ENCODE data around the gene RNF152.

RNF152 gene

DNA sequence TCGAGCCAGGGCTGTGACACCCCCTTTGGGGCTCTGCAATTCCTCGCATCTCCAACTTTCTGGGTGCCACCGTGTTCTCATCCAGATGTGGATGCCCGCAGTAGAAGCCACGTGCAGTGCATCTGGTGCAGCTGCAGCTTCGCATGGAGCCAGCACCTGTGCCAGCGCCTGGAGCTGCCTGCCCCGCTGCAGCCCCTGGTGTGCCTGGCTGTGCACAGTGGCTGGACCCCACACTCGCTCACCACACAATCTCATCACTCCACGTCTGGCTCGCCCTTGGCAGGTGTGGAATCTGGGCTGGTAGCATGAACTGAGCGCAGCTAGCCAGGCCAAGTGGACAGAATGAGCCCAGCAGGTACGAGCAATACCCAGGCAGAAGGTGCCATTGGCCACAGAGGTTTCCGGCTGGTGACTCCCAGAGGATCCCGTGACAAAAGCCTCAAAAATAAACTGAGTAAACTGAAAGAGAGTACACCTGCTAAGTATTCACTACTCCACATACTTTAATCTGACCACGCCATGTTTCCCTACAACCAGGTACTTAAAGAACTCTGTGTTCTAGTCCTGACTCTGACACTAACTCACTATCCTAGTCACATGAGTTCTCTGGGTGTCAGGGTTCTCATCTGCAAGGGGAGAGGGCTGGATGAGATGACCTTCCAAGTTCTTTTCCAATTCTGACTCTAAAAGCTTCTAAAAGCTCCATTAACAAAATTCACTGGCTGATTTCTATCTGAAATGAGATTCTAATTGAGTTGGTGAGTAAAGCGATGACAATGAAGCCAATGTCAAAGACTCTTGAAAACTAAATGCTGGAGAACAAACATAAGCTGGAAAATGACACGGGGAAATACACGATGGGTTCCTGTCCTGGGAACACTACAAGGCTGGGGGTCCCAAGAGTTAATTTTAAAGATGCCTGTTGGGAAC, 37.1 kb downstream of the RNF152 start:
- in situ Hi-C loops (cut with MboI; ENCODE audit: low sequenced_read_pairs): no loop called here

DNA sequence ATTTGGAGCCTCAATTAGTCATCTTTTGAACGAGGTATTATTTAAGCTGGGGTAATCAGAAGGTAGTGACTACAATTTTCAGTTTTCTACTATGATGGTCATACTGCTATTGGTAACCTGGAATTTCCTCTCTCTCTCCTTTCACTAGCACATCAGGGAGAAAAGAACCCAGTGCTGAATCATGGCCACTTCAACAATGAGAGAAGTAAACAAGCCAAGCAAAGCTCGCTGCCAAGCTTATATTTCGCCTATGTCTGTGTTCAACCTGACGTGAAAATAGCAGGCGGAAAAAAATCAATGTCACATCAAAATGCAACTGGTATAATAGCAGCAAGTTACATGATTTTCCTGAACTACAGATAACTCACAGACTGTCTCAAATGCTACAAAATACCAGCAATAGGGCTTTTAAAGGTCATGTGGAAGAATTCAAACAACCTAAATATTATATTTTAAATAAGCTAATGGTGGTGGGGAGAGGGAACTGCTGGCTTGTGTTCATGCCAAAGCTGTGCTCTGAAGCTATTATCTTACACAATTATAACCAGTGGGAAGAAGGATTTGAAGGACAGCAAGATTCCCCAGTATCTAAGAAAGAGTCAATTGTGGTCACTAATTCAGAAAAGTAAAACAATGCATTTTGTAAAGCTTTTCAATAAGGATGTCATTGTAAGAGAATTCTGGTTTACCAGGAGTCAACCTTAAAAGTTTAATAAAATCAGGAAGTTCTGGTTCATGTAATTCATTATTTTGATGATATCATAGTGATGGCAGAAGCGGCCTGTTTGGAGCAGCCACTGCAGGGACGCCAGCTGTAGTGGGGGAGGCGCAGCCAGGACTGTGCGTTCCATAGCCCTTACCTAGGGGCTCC, 38.0 kb downstream of the RNF152 start:
- in situ Hi-C loops (cut with MboI; ENCODE audit: low sequenced_read_pairs): no loop called here

DNA sequence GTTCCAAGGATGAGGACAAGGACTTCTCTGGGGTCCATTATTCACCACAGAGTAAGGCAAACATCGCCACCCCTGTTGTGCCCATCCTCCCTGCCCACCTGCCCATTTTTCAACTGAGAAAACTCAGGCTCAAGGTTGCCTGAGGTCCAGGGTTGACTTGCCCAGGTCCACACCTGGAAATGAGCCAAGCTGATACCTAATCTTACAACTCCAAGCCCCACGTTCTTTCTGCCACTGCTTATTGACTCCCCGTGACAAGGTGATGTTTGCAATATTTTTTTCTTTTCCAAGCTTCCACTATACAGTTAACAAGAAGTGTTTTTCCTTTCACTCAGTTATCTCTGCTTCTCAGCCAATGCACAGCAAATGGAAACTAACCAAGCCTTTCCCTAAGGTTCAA, 39.0 kb downstream of the RNF152 start:
- in situ Hi-C loops (cut with MboI; ENCODE audit: low sequenced_read_pairs): no loop called here

DNA sequence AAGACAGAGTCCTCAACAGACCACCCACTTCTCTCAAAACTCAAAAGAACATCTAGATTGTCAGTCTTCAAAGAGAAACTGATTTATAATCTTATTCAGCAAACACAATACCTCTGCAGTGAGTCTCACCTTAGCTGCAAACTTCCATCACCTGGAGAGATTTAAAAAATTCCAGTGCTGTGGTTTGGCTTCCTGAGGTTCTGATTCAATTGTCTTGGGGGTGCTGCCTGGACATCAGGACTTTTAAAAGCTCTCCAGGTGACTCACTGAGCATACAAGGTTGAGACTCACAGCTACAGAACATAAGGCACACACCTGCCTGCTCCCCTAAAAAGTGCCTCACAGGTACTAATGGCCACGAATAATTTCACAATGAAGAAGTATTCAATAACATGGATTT, 40.3 kb downstream of the RNF152 start:
- in situ Hi-C loops (cut with MboI; ENCODE audit: low sequenced_read_pairs): no loop called here

DNA sequence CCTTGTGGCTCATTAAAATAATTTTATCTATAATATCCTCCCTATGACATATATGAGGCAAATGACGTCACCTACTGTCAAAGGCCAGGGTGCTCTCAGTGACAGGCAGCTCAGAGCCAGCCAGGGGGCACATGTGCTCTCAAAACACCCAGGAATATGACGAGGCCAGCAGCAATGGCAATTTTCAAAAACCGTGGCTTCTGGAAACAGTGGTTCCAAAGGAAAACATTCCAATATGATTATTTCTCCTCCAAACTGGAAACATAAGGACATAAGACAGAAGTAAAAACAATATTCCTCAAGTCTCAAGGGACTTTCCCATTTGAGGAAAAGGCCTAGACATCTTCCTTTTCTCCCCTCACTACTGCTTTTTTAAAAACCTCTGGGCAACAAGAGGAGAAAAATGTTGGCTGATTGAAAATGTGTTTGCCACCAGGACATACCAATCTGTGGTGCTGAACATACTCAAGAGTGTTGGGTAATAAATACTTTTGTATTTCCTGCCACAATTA, 40.8 kb downstream of the RNF152 start:
- in situ Hi-C loops (cut with MboI; ENCODE audit: low sequenced_read_pairs): no loop called here

DNA sequence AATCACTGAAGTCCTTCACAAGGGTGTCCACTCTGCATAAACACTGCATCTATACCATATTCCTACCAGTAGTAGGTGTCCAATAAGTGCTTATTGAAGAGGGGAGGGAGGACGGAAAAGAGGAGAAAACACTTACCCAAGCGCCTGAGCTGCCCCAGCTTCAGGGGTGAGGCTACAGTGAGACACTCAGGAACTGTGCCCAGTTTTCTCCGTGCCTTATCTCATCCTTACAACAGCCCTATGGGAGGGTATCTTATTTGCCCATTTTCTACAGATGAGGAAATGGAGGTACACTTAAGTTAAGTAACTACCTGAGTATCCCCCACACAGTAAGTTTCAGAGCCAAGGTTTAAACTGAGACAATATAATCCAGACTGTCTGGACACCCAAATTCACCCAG, 41.5 kb downstream of the RNF152 start:
- in situ Hi-C loops (cut with MboI; ENCODE audit: low sequenced_read_pairs): no loop called here

DNA sequence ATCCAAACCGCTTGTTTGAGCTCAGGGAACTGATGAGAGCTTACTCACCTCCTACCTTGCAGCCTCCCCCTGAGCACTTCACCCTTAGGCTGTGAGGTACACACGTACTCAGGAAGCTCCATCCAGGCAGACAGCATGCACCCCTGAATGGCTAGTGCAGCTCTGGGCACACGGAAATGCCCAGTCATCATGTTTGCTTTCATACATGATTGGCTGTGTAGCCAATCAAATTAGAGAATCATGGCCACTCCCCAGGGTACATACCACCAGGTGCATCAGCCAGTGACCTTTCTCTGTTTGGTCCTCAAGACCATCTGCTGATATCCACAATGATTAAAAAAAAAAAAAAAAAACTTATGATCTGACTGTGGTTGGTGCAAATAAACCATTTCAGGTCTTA, 42.1 kb downstream of the RNF152 start:
- in situ Hi-C loops (cut with MboI; ENCODE audit: low sequenced_read_pairs): no loop called here

DNA sequence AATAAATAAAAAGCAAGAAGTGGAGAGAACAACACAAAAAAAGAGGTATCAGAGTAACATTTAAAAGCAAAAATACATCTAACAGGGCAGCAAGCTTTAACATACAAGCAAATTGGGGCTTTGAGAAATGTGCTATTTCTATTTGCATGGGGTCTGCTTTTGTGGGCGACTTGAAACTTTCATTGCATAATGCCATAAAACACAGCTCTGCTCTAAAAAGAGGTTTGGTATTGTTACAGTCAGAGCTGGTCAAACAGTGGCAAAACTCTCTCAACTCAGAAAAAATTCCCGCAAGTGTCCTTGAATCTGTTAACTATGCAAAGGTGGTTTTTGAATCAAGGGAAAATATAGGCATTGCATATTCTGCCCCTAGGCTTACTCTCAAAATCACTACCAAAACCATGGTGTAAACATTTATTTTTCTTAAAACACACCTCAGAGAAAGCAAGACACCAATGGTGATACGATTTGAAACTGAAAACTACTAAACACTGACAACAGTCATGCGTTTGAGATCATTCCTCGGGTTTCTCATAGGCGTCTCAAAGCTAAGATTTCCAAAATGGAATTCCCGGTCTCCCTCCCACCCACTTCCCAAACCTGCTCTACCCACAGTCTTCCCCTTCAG, 45.5 kb downstream of the RNF152 start:
- in situ Hi-C loops (cut with MboI; ENCODE audit: low sequenced_read_pairs): no loop called here

DNA sequence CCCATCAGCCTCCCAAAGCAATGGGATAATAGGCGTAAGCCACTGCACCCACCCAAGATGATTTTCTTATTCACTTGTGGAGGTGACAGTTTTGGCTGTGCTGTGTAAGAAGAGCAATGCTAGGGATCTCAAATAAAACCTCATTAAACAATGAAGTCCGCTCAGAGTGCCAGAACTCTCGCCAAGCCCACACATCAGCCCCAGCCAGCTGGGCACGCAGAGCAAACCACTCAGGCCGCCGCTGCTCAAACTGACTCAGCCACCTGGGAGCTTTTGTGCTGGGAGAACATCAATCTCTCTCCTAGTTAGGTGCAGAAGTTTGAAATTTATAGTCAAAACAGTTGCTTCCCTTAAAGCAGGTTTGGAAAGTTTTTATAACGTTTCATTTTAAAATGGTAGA, 47.6 kb downstream of the RNF152 start:
- in situ Hi-C loops (cut with MboI; ENCODE audit: low sequenced_read_pairs): no loop called here

DNA sequence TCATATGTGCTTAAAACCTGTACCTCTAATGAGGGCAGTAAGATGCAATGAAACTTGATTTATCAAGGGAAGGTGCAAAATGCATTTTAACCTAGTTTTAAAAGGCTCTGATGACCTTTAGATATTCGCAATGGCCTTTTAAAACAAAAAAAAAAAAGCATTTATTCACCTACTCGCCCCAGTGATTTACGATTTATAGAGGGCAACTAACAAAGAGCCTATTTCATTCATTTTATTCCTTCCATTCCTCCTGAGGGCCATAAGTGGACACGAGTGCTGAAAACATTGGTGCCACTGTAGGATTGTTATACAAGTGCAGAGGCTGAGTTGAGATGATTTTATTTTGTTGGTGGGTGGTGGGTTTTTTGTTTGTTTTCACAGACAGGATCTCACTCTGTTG, 48.1 kb downstream of the RNF152 start:
- in situ Hi-C loops (cut with MboI; ENCODE audit: low sequenced_read_pairs): no loop called here

DNA sequence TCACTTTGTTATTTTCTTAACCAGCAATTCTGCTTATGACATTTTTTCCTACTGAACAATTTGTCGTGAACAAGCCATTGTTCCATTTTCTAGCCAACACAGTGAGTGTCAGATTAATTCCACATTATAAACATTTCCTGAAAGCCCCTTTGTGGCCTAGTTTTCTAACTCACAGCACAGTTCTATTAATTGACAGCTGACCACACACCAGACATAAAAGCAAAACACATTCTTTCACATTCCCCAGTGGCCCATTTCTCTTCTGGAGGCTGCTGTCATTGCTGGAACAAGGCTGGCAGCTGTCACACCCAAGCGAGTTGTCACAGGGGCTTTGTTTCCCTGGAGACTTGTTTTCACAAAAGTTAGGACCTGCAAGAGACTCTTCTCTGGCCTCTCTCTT, 50.7 kb downstream of the RNF152 start:
- in situ Hi-C loops (cut with MboI; ENCODE audit: low sequenced_read_pairs): no loop called here

DNA sequence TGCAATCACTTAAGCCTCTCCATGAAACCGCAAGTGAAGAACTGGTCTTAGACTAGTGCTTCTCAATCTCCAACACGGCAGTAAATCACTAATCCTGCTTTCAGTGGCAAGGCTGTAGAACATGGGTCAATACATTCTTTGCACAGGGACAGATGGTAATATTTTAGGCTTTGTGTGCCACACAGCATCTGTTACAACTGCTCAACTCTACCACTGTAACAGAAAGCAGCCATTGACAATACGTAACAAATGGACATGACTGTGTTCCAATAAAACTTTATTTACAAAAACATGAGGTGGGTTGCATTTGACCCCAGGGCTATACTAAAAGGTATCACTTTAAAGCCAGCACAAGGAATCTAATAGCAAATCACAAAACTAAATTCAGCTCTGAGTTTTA, 51.1 kb downstream of the RNF152 start:
- in situ Hi-C loops (cut with MboI; ENCODE audit: low sequenced_read_pairs): no loop called here

DNA sequence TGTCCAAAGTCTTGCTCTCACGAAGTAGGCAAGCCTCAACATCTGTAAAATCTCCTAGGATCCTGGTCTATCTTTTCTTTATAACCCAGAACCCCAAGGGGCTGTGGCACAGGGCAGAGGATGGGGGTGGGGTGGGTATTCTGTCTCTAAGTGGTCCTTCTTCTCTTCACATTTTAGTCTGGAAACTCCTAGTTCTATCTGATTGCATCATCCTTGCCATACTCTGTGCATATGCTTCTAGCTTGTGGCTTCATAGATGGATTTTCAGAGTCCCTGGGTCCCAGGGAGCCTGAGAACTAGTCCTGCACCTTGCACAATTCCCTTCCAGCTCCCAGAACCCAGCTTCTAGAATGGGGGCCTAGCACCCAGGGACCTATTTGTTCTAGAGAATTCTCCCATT, 52.5 kb downstream of the RNF152 start:
- in situ Hi-C loops (cut with MboI; ENCODE audit: low sequenced_read_pairs): no loop called here

DNA sequence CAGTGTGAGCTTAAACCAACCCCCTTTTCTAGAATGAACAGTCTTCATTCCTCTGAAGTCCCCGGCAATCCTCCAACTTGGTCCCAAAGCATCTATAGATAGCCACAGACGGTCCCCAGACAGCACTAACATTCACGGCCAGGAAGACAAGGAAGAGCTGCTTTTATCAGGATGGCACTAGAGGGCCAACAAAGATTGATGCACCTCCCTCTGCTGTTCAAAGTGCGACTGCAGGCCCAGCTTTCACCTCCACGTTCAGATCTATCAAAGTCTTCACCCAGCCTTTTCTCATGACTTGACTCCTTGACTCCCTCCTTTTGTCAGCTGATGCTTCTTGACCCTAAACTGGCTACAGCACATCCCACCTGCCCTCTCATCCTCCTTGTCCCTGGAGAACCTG, 54.3 kb downstream of the RNF152 start:
- in situ Hi-C loops (cut with MboI; ENCODE audit: low sequenced_read_pairs): no loop called here

DNA sequence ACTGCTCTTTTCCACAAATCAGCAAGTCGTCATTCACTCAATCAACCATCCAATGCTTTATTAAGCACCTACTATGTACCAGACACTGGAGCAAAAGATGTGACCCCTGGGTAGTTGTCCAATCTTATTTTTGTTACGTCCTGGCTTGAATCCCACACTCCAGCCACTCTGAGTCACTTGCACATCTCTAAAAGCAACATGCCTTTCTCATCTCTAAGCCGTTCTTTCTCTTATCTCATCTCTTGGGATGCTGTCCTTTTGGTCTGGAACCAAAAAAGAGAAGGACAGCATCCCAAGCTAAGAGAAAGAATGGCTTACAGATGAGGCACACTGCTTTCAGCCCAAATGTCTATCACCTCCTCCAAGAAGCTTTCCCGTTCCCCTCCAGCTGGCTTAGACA, 58.8 kb downstream of the RNF152 start:
- in situ Hi-C loops (cut with MboI; ENCODE audit: low sequenced_read_pairs): no loop called here

DNA sequence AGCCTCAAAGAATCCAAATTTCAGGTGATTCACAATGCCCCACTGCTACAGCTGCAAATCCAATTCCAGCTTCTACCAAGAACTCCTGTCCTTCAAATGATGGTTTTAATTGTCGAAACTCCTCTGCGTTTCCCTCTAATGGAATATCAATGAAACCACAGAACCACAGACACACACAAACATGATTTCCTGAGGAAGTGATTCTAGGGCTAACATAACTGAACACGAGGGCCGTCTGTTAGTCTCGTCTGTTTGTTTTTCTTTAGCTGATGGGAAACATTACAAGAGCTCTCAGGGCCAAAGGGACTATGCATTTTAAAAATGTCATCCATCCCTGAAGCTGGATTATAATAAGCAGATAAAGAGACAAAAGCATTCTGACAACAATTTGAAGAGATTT, 59.4 kb downstream of the RNF152 start:
- in situ Hi-C loops (cut with MboI; ENCODE audit: low sequenced_read_pairs): no loop called here

DNA sequence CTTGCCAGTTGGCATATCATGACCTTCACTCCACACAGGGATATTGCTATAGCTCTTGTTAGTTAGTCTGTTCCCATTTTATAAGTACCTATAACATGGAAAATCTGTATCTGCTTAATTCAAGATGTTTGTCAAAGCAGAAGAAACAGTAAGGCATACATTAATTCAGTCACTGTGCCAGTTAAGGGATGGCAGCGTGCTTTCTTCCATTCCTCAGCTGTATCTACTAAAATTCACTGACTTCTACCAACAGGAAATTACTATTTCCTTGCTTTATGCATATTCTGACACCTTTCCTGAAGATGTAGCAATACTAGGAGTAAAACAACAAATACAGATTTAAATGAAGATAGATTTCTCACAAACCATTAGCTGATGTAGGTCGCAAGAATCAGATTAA, 59.9 kb downstream of the RNF152 start:
- in situ Hi-C loops (cut with MboI; ENCODE audit: low sequenced_read_pairs): no loop called here

DNA sequence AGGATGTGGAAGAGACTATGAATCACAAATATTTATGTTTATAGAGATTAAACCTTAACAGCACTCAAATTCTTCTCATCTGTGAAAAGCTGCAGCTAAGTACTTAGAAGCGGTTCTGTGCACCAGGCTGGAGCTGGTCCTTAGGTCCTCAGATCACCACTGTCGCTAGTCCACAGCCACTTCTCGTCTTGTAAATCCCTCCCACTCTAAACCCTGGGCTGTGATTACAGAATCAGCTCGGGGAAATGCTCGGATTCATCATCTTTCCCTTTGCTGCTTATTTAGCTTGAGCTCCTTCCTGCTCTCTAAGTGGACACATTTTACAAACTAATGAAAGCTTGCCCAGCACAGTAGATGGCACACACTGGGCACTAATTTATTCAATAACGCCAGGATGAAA, 61.7 kb downstream of the RNF152 start:
- in situ Hi-C loops (cut with MboI; ENCODE audit: low sequenced_read_pairs): no loop called here

DNA sequence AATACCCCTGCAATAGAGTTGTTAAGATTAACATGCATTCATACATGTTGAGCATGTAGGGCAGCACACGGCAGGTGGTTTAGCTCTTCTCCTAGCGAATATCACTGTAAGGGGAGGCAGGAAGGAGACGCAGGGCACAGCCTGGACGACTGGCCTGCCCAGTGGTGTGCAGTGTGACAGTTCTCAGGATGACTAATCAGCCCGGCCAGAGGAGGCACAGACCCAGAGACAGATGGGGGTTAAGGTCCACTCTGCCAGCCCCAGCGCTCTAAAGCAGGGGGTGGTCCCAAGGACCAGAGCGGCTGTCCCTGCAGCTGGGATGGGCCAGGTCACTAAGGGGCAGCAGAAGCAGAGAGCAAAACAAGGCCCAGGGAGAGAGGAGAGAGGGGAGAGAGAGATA, 63.7 kb downstream of the RNF152 start:
- in situ Hi-C loops (cut with MboI; ENCODE audit: low sequenced_read_pairs): no loop called here

DNA sequence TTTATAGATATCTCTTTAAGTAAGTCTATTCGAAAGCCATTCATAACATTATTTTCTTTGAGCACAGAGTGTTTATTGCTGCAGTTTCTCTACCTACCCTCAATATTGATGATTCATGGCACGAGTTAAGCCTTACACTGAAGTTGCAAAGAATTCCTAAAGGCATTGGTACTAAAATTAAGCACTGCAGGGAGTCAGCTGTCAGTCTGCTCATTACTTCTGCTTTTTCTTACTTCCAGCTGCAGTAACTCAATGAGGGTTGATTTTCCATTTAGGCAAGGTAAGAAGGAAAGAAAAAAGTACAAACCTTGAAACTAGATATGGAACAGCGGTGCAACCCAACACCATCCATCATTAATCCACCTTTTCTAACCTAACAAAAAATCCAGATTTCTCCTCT, 65.2 kb downstream of the RNF152 start:
- in situ Hi-C loops (cut with MboI; ENCODE audit: low sequenced_read_pairs): no loop called here

DNA sequence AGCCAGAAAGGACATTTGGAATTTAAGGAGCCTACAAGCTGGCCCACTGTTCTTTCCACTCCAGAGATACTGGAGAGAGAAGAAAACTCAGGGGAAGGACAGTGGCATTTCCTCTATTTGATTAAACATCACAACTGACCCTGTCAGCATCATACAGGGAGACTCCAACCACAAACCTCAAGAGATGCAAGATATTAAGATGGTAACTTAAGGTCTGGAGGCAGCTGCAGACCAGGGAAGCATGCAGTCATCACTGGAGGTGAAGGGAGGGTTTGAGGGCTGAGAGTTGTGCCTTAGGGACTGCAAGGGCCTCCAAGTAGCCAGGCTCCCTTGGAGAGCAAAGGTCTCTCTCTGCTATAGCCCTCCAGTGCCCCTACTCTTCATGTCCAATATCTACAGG, 67.4 kb downstream of the RNF152 start:
- in situ Hi-C loops (cut with MboI; ENCODE audit: low sequenced_read_pairs): no loop called here
